NCI-H2171 (cell line): ENCODE data around the gene DNAJC4.

Source experiments
- DNase-seq: peaks from one replicate; lab custom pipeline; 2025; lab: John Stamatoyannopoulos, UW

DNAJC4 gene

GRCh38 chr11:64230171-64230984 is at the start of gene DNAJC4:
Gene DNAJC4 (plus strand): TSS chr11:64230548. CDS start chr11:64230855, 307 bp downstream.
- peak; percentile 97 for DNase-seq

DNA sequence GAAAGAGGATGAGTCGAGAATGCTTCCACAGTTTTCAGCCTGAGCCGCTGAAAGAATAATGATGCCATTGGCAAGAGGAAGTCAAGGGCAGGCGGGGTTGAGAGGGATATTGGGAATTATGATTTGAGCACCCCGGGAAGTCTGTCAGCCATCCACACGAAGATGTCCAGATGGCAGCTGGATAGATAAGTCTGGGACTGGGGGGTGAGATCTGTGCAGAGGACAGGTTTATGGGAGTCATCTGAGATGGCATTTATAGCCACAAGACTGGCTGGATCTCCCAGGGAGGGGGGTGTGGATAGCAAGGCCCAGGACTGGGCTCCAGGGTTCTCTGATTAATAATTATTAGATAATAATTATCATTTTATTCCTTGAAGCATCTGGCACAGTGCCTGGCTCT is 49.5 kb upstream of the DNAJC4 start:
- no peak for DNase-seq

- peak; percentile 47 for DNase-seq
Measured at GRCh38 chr11:64181506-64182411, 48.6 kb upstream of the DNAJC4 start.

DNA sequence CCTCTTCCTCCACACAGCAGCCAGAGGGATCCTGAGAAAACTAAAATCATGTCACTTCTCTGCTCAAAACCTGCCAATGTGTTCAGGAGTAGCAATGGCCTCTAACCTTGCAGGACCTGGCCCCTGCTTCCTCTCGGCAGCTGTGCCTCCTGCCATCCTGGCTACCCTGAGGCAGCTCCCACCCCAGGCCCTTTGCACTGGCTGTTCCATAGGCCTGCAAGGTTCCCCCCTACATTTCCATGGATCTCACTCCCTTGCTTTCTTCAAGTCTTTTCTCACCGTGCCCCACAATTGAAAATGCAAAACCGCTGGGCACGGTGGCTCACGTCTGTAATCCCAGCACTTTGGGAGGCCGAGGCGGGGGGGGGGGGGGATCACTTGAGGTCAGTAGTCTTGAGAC is 46.5 kb upstream of the DNAJC4 start:
- DNase-seq = no peak

DNA sequence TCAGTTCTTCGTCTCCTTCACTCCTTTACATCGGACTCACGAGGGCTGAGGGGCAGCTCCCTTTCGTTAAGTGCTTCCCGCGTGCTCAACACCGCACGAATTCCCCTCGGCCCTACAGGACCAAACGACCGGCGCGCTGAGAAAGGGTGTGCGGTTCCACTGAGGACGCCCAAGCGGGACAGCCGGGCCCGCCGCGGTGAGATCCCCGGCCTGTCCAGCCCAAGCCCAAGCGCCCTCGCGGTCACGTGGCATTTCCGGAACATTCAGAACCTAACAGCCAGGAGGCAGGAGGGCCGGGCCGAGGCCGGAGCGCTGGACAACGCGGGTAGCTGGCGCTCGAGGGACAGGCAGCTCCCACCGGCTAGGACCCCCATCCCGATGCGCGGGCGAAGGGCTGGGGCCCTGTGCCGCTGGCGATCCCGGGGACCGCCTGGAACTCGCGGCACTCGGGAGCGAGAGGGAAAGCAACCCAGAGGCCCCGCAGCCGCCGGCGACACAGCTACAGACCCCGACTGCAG is 45.1 kb upstream of the DNAJC4 start:
- DNase-seq = peak; percentile 31

DNA sequence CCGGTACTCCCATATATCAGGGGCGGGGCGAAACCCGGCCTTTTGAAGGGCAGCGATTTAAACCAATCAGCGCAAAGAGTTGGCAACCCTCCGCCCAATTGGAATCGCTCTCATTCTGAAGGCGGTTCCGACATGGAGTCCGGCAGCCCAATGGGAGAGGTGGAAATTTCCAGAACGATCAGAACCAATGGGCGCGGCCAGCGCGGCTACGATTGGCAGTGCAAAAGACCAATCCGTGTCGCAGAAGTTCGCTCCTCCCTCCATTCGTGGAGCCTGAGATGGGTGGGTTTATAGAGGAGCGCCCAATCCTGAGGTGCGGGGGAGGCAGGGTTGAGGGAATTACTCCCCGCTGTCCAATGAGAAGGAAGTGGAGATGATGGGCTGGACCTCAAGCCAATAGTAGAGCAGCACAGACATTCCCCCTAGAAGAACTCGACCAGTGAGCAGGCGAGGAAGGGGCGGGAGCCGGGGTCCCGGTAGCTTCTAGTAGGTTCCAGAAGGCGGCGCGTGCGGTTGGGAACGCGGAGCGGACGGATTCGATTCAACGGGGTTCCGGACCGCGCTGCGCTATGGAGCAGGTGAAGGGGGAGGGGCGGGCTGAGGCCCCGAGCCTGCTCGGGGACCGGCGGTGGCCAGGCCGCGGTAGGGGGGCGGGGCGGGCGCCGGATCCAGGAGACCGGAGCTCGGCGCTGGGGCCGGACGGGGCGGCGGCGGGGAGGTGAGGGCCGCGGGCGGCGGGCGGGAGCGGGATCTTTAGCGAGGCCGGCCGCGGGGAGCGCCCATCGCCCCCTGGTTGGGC is 44.5 kb upstream of the DNAJC4 start, which contains the start of gene STIP1:
STIP1 (plus strand) TSS at position 479 of the 799 bp plus-strand sequence; CDS start at position 570, 91 bp downstream.
- DNase-seq = peak; percentile 100

DNA sequence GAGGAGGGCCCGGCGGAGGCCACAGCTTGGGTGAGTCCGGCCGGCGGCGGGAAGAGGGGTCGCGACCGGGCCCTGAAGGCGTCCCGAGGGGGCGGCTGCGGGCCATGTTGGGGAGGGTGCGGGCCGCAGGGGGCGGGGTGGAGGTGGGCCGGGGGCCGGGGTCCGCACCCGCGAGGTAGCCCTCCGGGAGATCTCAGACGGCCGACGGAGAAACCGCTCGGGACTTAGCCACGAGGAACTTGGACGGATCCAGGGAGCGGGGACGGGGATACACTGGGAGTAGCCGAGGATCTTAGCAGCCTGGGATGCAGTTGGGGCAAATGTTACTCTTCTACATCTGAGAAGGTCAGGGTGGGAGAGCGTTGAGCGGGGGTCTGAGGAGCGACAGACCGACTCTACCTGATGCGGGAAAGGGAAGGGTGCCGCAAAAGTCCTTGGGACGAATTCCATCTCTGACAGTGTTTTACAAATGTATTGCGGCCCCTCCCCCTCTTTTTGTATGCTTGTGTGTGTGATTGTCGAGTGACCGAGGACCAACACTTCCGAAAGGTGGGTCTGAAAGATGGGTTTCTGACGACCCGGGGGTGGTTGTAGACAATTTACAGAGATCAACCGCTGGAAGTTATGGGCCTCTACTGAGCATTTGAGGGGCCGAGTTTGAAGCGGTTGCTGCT is 43.7 kb upstream of the DNAJC4 start:
- no peak for DNase-seq

- no peak for DNase-seq
Measured at GRCh38 chr11:64192434-64192833, 37.9 kb upstream of the DNAJC4 start.

GRCh38 chr11:64196626-64197025 is 33.7 kb upstream of the DNAJC4 start:
- DNase-seq = no peak

DNA sequence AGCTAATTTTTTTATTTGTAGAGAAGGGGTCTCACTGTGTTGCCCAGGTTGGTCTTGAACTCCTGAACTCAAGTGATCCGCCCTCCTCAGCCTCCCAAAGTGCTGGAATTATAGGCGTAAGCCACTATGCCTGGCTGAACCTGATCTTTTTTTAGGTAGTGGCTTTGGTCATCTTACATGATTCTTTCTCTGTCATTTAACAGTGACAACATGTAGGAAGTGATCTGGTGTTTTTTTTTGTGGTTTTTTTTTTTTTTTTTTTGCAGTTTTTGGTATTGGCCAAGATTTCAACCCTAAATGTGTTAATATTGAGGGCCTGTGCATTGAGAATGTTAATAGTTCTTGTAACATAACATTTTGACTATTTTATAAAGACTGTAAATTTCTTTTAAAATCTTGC is 31.8 kb upstream of the DNAJC4 start:
- no peak for DNase-seq

DNA sequence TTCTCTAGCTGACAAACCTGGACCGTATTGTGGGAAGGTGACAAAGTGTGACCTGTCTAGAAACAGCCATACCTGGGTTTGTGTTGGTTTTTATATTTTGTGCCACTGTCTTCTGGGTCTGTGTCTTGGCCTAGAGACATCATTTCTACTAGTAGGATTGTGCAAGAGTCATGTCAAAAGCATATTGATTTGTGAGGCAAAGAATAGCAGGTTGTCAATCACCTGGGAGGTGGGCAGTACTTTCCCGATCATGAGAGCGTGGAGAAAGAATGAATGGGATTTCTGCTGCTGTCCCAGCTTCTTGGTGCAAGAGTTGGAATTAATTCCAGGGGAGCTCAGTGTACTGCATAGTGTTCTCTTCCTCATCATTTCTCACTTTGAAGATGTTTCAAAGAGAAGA is 28.8 kb upstream of the DNAJC4 start:
- no peak for DNase-seq

GRCh38 chr11:64202992-64203391 is 27.4 kb upstream of the DNAJC4 start:
- no peak for DNase-seq

DNA sequence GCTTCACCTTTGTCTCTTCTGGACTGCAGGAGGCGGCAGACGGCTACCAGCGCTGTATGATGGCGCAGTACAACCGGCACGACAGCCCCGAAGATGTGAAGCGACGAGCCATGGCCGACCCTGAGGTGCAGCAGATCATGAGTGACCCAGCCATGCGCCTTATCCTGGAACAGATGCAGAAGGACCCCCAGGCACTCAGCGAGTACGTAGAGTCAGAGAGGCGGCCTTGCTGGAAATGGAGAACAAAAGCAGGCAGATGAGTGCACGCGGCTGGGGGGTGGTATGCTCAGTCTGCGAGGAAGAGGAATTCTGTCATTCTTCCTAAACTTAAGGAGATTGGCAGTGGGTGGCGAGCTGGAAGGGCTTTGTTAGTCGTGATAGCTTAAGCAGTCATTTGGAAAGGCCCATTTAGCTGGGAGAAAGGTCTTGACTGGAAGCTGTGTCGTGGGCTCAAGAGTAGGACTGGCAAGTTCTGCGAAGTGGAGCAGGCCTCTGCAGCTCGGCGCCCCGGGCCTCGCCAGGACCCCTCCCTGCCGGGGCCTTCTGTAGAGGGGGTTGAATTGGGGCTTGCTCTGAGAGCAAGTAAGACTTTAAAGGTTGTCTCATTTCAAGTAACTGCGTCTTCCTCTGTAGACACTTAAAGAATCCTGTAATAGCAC is 26.8 kb upstream of the DNAJC4 start:
- DNase-seq = no peak

GRCh38 chr11:64204080-64204440 is 26.3 kb upstream of the DNAJC4 start:
- DNase-seq = no peak

DNA sequence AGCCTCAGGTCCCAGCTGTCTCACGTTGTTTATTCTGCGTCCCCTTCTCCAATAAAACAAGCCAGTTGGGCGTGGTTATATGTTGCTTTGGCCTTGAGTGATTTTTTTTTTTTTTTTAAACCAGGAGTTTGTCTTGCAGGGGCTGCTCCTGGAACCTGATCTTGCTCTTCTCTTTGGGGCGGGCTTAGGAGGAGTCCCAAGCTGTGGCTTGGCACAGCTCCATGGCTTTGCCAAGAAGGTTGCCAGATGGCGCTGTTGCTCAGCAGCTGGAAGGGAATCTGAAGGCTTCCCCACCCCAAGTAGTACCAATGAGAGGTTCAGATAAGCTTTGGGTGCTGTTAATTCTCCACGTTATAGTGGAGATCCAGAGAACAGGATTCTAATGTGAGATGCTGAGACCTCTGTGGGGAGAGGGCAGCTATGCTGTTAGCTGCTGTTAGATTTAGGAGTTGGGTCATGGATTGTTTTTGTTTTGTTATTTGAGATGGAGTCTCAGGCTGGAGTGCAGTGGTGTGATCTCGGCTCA is 25.8 kb upstream of the DNAJC4 start:
- DNase-seq = peak; percentile 99

DNA sequence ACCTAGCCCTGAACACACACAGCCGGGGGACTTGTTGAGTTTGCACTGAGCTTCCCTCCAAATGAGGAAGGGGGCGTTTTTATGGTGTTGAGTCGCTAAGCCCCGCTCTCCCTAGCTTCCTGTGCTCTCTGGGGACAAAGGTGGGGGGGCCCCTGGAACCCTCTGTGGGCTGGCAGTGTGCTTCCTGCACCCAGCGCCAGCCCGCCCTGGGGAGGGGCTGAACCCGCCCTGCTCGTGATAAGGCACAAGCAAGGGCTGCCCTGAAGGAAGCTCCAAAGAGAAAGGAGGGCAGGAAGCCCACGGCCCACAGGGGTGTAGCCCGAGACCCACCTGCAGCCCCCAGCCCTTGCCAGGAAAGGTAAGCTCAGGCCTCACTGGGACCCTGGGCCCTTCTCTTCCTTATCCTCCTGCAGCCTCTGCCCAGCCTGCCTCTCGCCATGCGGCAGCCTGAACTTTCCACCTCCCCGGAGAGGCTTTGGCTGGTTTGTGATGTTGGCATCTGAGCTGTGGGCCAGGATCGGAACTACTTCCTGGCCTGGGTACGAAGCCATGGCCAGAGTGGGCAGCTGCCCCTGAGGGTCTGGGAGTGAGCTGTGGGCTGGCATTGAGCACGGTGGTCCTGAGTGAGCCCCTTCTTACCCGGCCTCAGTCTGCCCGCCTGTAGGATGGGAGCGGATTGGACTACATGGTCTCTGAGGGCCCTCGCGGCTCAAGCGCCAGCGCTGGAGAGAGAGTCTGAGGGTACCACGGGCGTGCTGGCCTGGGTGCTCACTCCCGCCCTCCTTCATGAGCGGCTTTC is 23.7 kb upstream of the DNAJC4 start, which contains the start of gene FERMT3:
FERMT3 (plus strand) TSS at position 265 of the 799 bp plus-strand sequence. CDS start 644 bp downstream, outside the sequence.
- no peak for DNase-seq

- no peak for DNase-seq
Measured at GRCh38 chr11:64207256-64208085, 22.9 kb upstream of the DNAJC4 start.

- DNase-seq = no peak
Measured at GRCh38 chr11:64208086-64208795, 22.1 kb upstream of the DNAJC4 start.
